ENCODE measurements around the gene SPP1. TPM values are rescaled to one million over a fixed set of nuclear protein-coding genes. Genes with fewer than 3 reads are reported as not detected.
A peak's percentile ranks its signal among the peaks of the same experiment; 100 is the strongest.

SPP1 gene
- total RNA-seq, 2 experiments from 2014 or later, result 0.54 TPM; not detected in 1

GRCh38 chr4:88006956-88007303, 31.4 kb downstream of the SPP1 start:
- peak overlapping the region; percentile 46 for H3K27ac Mint-ChIP-seq
- peaks cover 23% of the 10 kb centered on the region for H3K4me1 Mint-ChIP-seq
- CTCF ChIA-PET, result no interaction called here
- peak overlapping the region; percentile 67 for H3K4me3 Mint-ChIP-seq
- no peak for DNase-seq
- H3K27me3 Mint-ChIP-seq, result peaks cover 27% of the 10 kb centered on the region
- ATAC-seq, result no peak
- no peaks in the 10 kb centered on the region for H3K9me3 Mint-ChIP-seq (ENCODE audit: low read depth)
- peaks cover 6% of the 10 kb centered on the region for H3K36me3 Mint-ChIP-seq

DNA sequence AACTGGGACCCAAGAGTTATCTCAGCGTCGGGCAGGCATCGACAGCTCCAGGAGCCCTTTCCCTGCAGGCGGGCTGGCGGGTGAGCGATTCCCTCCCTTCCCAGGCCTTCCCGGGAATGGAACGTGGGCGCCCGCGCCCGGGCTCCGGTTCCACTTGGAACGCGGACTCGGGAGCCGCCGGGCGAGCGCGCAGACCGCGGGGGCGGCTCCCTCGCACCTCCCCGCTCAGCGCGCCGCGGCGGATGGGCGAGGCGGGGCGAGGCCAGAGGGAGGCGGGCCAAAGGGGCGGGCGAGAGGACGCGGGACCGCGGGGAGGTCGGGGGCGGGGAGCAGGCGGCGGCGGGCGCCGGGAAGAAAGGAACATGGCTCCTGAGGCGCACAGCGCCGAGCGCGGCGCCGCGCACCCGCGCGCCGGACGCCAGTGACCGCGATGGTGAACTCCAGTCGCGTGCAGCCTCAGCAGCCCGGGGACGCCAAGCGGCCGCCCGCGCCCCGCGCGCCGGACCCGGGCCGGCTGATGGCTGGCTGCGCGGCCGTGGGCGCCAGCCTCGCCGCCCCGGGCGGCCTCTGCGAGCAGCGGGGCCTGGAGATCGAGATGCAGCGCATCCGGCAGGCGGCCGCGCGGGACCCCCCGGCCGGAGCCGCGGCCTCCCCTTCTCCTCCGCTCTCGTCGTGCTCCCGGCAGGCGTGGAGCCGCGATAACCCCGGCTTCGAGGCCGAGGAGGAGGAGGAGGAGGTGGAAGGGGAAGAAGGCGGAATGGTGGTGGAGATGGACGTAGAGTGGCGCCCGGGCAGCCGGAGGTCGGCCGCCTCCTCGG, 32.0 kb downstream of the SPP1 start, which contains the start of gene PKD2:
Gene PKD2 (plus strand): TSS at position 332 of the 818 bp plus-strand sequence. CDS start 99 bp downstream, at position 431.
- ATAC-seq, result peak; percentile 95
- peaks cover 24% of the 10 kb centered on the region for H3K27me3 Mint-ChIP-seq
- H3K9me3 Mint-ChIP-seq (ENCODE audit: low read depth), result no peaks in the 10 kb centered on the region
- peak; percentile 84 for DNase-seq
- H3K4me1 Mint-ChIP-seq, result peaks cover 26% of the 10 kb centered on the region
- H3K27ac Mint-ChIP-seq, result peak within 1 kb of the TSS; percentile 67
- H3K4me3 Mint-ChIP-seq, result peak within 1 kb of the TSS; percentile 87
- CTCF ChIA-PET, result no interaction called here
- H3K36me3 Mint-ChIP-seq, result peaks cover 6% of the 10 kb centered on the region

DNA sequence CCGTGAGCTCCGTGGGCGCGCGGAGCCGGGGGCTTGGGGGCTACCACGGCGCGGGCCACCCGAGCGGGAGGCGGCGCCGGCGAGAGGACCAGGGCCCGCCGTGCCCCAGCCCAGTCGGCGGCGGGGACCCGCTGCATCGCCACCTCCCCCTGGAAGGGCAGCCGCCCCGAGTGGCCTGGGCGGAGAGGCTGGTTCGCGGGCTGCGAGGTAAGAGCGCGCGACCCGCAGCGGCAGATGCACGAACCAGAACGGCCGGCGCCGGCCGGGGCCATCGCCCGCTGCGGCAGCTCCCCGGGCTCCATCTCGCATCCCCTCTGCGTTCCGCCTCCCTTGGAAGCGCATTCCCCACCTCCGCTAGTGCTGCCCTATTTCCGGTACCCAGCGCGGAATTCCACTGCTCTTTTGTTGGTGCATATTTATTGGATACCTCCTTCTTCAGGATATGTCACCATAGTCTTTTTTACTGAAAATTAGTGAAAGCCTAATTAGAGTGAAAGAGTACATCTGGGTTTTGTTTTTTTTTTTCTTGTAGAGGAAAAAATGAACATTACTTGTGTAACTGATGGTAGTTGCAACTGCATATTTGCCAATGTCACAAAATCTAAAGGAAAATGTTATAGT, 32.7 kb downstream of the SPP1 start:
- no peaks in the 10 kb centered on the region for H3K9me3 Mint-ChIP-seq (ENCODE audit: low read depth)
- peaks cover 21% of the 10 kb centered on the region for H3K27me3 Mint-ChIP-seq
- ATAC-seq (peak; percentile 41), DNase-seq (peak; percentile 45)
- peak overlapping the region; percentile 87 for H3K4me3 Mint-ChIP-seq
- peaks cover 26% of the 10 kb centered on the region for H3K4me1 Mint-ChIP-seq
- CTCF ChIA-PET, result interaction anchor here (2.2 kb wide), 1 partner anchor 14 kb away, joined by 7 read pairs; no protein-coding TSS in a partner anchor
- peak overlapping the region; percentile 67 for H3K27ac Mint-ChIP-seq
- peaks cover 6% of the 10 kb centered on the region for H3K36me3 Mint-ChIP-seq

GRCh38 chr4:88008743-88009171, 33.2 kb downstream of the SPP1 start:
- peaks cover 27% of the 10 kb centered on the region for H3K4me1 Mint-ChIP-seq
- ATAC-seq (no peak), DNase-seq (no peak)
- CTCF ChIA-PET, result interaction anchor here (2.2 kb wide), 1 partner anchor 14 kb away, joined by 7 read pairs; no protein-coding TSS in a partner anchor
- H3K9me3 Mint-ChIP-seq (ENCODE audit: low read depth), result no peaks in the 10 kb centered on the region
- peak overlapping the region; percentile 87 for H3K4me3 Mint-ChIP-seq
- H3K27me3 Mint-ChIP-seq, result peaks cover 21% of the 10 kb centered on the region
- peaks cover 6% of the 10 kb centered on the region for H3K36me3 Mint-ChIP-seq
- H3K27ac Mint-ChIP-seq, result peak overlapping the region; percentile 67

- H3K4me1 Mint-ChIP-seq, result peaks cover 30% of the 10 kb centered on the region
- no peak for ATAC-seq
- no peaks in the 10 kb centered on the region for H3K9me3 Mint-ChIP-seq (ENCODE audit: low read depth)
- no peak for DNase-seq
- H3K4me3 Mint-ChIP-seq, result no peak overlapping the region
- no peak overlapping the region for H3K27ac Mint-ChIP-seq
- CTCF ChIA-PET, result interaction anchor here (2.2 kb wide), 1 partner anchor 13 kb away, joined by 7 read pairs; no protein-coding TSS in a partner anchor
- H3K27me3 Mint-ChIP-seq, result peaks cover 16% of the 10 kb centered on the region
- peaks cover 10% of the 10 kb centered on the region for H3K36me3 Mint-ChIP-seq
Measured at GRCh38 chr4:88009871-88010270, 34.4 kb downstream of the SPP1 start.

DNA sequence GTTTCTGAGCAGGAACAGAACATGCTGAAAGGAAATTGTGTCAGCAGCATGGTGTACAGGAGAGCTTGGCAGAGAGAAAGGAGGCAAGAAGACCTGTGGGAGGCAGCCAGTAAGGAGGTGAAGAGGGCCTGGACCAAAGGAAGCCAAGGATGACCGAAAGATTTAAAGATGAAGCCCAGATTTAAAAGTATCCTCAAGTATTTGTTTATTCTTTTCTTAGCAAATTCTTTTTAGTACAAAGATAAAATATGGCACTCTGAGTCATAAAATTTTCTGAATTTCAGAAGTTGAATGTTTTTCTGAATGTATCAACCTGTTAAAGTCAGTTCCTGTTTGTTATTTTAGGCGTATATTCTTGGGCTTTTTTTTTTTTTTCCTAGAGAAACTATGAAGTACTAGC, 35.5 kb downstream of the SPP1 start:
- Mint-ChIP-seq H3K27ac (no peak overlapping the region), H3K27me3 (peaks cover 12% of the 10 kb centered on the region)
- CTCF ChIA-PET, result interaction anchor here (0.7 kb wide), 1 partner anchor 22 kb away, joined by 4 read pairs; no protein-coding TSS in a partner anchor

GRCh38 chr4:88012647-88013046, 37.1 kb downstream of the SPP1 start:
- CTCF ChIA-PET, result no interaction called here
- no peak for DNase-seq
- H3K27me3 Mint-ChIP-seq, result no peaks in the 10 kb centered on the region
- H3K4me1 Mint-ChIP-seq, result peaks cover 26% of the 10 kb centered on the region
- no peak overlapping the region for H3K27ac Mint-ChIP-seq
- ATAC-seq, result no peak
- H3K9me3 Mint-ChIP-seq (ENCODE audit: low read depth), result no peaks in the 10 kb centered on the region
- H3K36me3 Mint-ChIP-seq, result peaks cover 16% of the 10 kb centered on the region
- H3K4me3 Mint-ChIP-seq, result no peak overlapping the region

More for the DNA sequence above, 35.5 kb downstream of the SPP1 start:
- H3K36me3 Mint-ChIP-seq, result peaks cover 13% of the 10 kb centered on the region
- no peak for ATAC-seq
- H3K4me3 Mint-ChIP-seq, result no peak overlapping the region
- H3K9me3 Mint-ChIP-seq (ENCODE audit: low read depth), result no peaks in the 10 kb centered on the region
- H3K4me1 Mint-ChIP-seq, result peaks cover 30% of the 10 kb centered on the region
- no peak for DNase-seq

- no peaks in the 10 kb centered on the region for H3K9me3 Mint-ChIP-seq (ENCODE audit: low read depth)
- H3K4me3 Mint-ChIP-seq, result no peak overlapping the region
- peaks cover 16% of the 10 kb centered on the region for H3K36me3 Mint-ChIP-seq
- peaks cover 16% of the 10 kb centered on the region for H3K4me1 Mint-ChIP-seq
- no peak for ATAC-seq
- no peak overlapping the region for H3K27ac Mint-ChIP-seq
- no peaks in the 10 kb centered on the region for H3K27me3 Mint-ChIP-seq
- no peak for DNase-seq
- CTCF ChIA-PET, result no interaction called here
Measured at GRCh38 chr4:88014386-88014905, 38.9 kb downstream of the SPP1 start.

DNA sequence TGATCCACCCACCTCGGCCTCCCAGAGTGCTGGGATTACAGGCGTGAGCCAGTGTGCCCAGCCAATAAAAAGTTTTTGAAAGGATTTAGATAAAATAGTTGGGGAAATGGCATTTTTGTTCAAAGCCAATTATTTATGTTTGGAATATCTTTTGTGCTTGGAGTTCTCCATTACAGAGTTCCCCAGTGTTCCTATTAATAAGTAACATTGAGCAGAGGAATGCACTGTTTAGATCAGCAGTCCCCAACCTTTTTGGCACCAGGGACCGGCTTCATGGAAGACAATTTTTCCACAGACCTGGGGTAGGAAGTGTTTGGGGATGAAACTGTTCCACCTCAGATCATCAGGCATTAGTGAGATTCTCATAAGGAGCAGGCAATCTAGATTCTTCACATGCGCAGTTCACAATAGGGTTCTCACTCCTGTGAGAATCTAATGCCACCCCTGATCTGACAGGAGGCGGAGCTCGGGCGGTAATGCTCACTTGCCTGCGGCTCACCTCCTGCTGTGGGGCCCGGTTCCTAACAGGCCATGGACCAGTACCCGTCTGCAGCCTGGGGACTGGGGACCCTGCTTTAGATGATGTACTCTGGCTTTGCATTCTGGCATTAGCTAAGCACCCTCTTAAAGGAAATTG, 40.3 kb downstream of the SPP1 start:
- no peak for ATAC-seq
- Mint-ChIP-seq H3K27me3 (no peaks in the 10 kb centered on the region), H3K36me3 (peaks cover 15% of the 10 kb centered on the region), H3K4me3 (no peak overlapping the region), H3K9me3 (ENCODE audit: low read depth) (no peaks in the 10 kb centered on the region), H3K27ac (no peak overlapping the region), H3K4me1 (peaks cover 11% of the 10 kb centered on the region)
- DNase-seq, result no peak
- CTCF ChIA-PET, result no interaction called here

DNA sequence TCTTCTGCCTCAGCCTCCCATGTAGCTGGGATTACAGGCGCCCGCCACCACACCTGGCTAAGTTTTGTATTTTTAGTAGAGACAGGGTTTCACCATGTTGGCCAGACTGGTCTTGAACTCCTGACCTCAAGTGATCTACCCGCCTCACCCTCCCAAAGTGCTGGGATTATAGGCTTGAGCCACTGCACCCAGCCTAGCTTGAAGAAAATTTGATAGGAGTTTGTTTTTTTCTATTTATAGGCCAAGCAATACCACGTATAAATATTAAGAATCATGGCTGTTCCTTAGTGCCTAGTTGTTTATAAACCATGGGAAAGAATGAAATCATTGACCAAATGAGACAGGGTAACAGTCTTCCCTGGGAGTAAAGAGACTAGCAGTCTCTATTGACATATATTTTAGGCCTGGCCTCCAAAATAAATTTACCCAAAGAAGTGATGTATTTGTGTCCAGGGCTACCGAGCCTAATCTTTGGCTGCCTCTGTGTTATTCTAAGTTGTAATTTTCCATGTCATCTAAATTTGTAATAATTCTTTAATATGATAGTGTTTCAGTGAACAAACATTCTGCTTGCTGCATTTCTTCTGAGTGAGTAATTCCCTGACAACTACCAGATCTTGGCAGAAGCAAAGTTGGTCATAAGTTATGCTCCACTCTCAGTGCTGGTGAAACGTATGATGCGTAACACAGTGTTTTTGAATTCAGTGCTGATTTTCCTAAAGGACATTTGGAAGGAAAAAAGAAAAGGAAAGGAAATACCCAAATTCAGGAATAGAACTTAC, 42.2 kb downstream of the SPP1 start:
- no peak for ATAC-seq
- H3K36me3 Mint-ChIP-seq, result peaks cover 18% of the 10 kb centered on the region
- CTCF ChIA-PET, result interaction anchor here (1.0 kb wide), 1 partner anchor 15 kb away, joined by 4 read pairs; no protein-coding TSS in a partner anchor
- H3K4me1 Mint-ChIP-seq, result peaks cover 4% of the 10 kb centered on the region
- H3K27me3 Mint-ChIP-seq, result no peaks in the 10 kb centered on the region
- no peak for DNase-seq
- H3K4me3 Mint-ChIP-seq, result no peak overlapping the region
- H3K9me3 Mint-ChIP-seq (ENCODE audit: low read depth), result no peaks in the 10 kb centered on the region
- no peak overlapping the region for H3K27ac Mint-ChIP-seq

- H3K4me3 Mint-ChIP-seq, result no peak overlapping the region
Measured at GRCh38 chr4:88018466-88018865, 43.0 kb downstream of the SPP1 start.

GRCh38 chr4:88021824-88022223, 46.3 kb downstream of the SPP1 start:
- no peaks in the 10 kb centered on the region for H3K27me3 Mint-ChIP-seq
- H3K27ac Mint-ChIP-seq, result no peak overlapping the region
- CTCF ChIA-PET, result interaction anchor here (1.6 to 4.7 kb wide), 2 partner anchors 11 to 12 kb away, joined by 7 to 13 read pairs; no protein-coding TSS in a partner anchor
- peaks cover 26% of the 10 kb centered on the region for H3K36me3 Mint-ChIP-seq
- DNase-seq (no peak), ATAC-seq (no peak)
- H3K4me3 Mint-ChIP-seq, result no peak overlapping the region
- peaks cover 10% of the 10 kb centered on the region for H3K9me3 Mint-ChIP-seq (ENCODE audit: low read depth)
- H3K4me1 Mint-ChIP-seq, result no peaks in the 10 kb centered on the region

More at GRCh38 chr4:88018466-88018865, 43.0 kb downstream of the SPP1 start:
- no peak overlapping the region for H3K27ac Mint-ChIP-seq
- H3K36me3 Mint-ChIP-seq, result peaks cover 20% of the 10 kb centered on the region
- peaks cover 4% of the 10 kb centered on the region for H3K4me1 Mint-ChIP-seq
- H3K9me3 Mint-ChIP-seq (ENCODE audit: low read depth), result no peaks in the 10 kb centered on the region
- no peaks in the 10 kb centered on the region for H3K27me3 Mint-ChIP-seq
- no peak for DNase-seq
- CTCF ChIA-PET, result no interaction called here
- no peak for ATAC-seq

Measured in activated CD8-positive, alpha-beta memory T cell treated with anti-CD3 and anti-CD28 coated beads, Interleukin-2, amount 10 ng/mL, durations not matched to agents 7 days and 5 days (primary cell).